HG03175 (cell line): ENCODE data around the gene PLEKHG2.

Source experiments
- ATAC-seq: cut with Tn5 transposase; IDR thresholded peaks from one replicate; pipeline ENCODE4 v1.9.1; 2021; ENCODE audit warnings: mild to moderate bottlenecking, moderate library complexity; ENCODE audit not compliant: unreplicated experiment

PLEKHG2 gene

DNA sequence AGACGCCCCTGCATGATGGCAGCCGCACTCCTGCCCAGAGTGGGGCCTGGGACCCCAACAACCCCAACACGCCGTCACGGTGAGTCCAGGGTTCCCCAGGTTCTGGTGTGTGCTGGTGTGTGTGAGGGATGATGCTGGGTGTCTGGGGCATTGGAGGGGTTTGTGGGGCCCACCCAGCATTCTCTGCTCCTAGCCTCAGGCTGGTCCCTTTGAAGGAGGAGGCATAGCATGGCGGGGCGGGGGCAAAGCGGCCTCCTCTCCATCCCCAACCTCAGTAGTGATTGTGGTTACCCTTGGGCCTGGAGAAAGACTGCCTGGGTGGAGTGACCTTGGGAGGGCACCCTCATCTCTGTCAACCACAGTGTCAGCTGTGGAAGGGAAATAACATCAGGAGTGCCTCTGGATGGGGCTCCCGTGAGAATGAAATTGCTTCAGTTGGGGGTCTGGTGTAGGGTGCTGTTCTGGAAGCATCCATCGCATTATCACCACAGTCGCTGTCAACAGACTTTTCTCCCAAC lies 61.0 kb downstream of the PLEKHG2 start:
- ATAC-seq: no peak

DNA sequence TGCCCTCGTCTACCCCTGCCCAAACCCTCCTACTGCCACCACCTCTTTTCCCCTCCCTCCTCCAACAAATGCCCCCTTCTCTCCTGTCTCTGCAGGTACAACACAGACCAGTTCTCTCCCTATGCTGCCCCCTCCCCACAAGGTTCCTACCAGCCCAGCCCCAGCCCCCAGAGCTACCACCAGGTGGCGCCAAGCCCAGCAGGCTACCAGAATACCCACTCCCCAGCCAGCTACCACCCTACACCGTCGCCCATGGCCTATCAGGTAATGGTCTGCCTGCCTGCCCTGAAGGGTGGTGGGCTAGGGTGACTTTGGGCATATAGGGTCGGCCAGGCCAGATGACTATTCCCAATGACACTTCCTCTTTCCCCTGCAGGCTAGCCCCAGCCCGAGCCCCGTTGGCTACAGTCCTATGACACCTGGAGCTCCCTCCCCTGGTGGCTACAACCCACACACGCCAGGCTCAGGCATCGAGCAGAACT lies 61.7 kb downstream of the PLEKHG2 start:
- no peak for ATAC-seq

DNA sequence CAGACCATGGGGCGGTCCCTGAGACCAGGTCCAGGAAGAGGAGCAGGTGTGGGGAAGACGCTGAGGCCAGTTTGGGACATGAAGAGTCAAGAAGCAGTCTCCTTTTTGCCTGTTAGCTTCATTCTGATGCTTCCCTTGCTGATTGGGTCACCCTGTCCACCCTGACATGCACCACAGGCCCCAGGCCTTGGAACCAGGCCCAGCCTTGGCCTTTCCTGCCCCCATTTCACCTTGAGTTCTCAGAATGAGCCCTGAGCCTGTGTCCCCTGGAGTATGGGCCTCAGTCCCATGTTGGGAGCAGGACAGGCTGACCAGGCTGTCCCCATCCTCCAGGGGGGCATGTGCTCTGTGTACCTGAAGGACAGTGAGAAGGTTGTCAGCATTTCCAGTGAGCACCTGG lies 63.3 kb downstream of the PLEKHG2 start:
- no peak for ATAC-seq
